Measurements from ENCODE around the gene NT5C1B. TPM values are rescaled to one million over a fixed set of nuclear protein-coding genes. Genes with fewer than 3 reads are reported as not detected.

Gene NT5C1B
- total RNA-seq, 2 donors from 2014 or later: not detected

- Histone ChIP-seq H3K4me1 (peaks cover 3% of the 10 kb centered on the region), H3K4me3 (no peak overlapping the region), H3K9me3 (no peaks in the 10 kb centered on the region), H3K36me3 (replicated peaks in 1 of 2; ENCODE audit: insufficient read depth in 1 of 2, low read depth in 2 of 2) (no peaks in the 10 kb centered on the region), H3K27ac (no peak overlapping the region), H3K27me3 (no peaks in the 10 kb centered on the region)
- 71 to 78% methylated on average over 6 of the region's 6 CpGs for WGBS, 2 donors
- no peak for DNase-seq
- TF ChIP-seq CTCF (IDR thresholded peaks at IDR 0.05): no peak
- TF ChIP-seq POLR2A (IDR thresholded peaks at IDR 0.05): no peak
- intact Hi-C loops (cut with DNase I): no loop called here
- no peak for ATAC-seq
These were observed 9.6 kb upstream of the NT5C1B start for GRCh38 chr2:18598848-18599484.

GRCh38 chr2:18597618-18598017, 8.2 kb upstream of the NT5C1B start:
- no peaks in the 10 kb centered on the region for H3K4me1 ChIP-seq
- 61 to 76% methylated on average over 5 of the region's 5 CpGs for WGBS, 2 donors
- intact Hi-C loops (cut with DNase I): no loop called here
- H3K9me3 ChIP-seq: no peaks in the 10 kb centered on the region
- ATAC-seq: no peak
- H3K27me3 ChIP-seq: no peaks in the 10 kb centered on the region
- no peak overlapping the region for H3K27ac ChIP-seq
- H3K36me3 ChIP-seq (replicated peaks in 1 of 2; ENCODE audit: insufficient read depth in 1 of 2, low read depth in 2 of 2): no peaks in the 10 kb centered on the region
- TF ChIP-seq CTCF (IDR thresholded peaks at IDR 0.05) (no peak), POLR2A (IDR thresholded peaks at IDR 0.05) (no peak)
- DNase-seq: no peak
- no peak overlapping the region for H3K4me3 ChIP-seq

- no peaks in the 10 kb centered on the region for H3K4me1 ChIP-seq
- H3K9me3 ChIP-seq: no peaks in the 10 kb centered on the region
- no peak for ATAC-seq
- no peak overlapping the region for H3K27ac ChIP-seq
- no peak for TF ChIP-seq CTCF (IDR thresholded peaks at IDR 0.05)
- H3K36me3 ChIP-seq (replicated peaks in 1 of 2; ENCODE audit: insufficient read depth in 1 of 2, low read depth in 2 of 2): no peaks in the 10 kb centered on the region
- H3K27me3 ChIP-seq: no peaks in the 10 kb centered on the region
- 92 to 95% methylated on average over 3 of the region's 3 CpGs for WGBS, 2 donors
- DNase-seq: no peak
- H3K4me3 ChIP-seq: no peak overlapping the region
- intact Hi-C loops (cut with DNase I): no loop called here
These were observed 7.6 kb upstream of the NT5C1B start for GRCh38 chr2:18596993-18597392.

- intact Hi-C loops (cut with DNase I): no loop called here
- TF ChIP-seq POLR2A (IDR thresholded peaks at IDR 0.05) (no peak), CTCF (IDR thresholded peaks at IDR 0.05) (no peak)
- ATAC-seq: no peak
- DNase-seq: no peak
- H3K4me1 ChIP-seq: no peaks in the 10 kb centered on the region
- no peak overlapping the region for H3K27ac ChIP-seq
- no peaks in the 10 kb centered on the region for H3K9me3 ChIP-seq
- no peak overlapping the region for H3K4me3 ChIP-seq
- 94 to 96% methylated on average over 1 of the region's 1 CpG for whole genome bisulfite sequencing, 2 donors
- no peaks in the 10 kb centered on the region for H3K36me3 ChIP-seq (replicated peaks in 1 of 2; ENCODE audit: insufficient read depth in 1 of 2, low read depth in 2 of 2)
- no peaks in the 10 kb centered on the region for H3K27me3 ChIP-seq
These were observed 4.1 kb upstream of the NT5C1B start for GRCh38 chr2:18593496-18593895.

- Histone ChIP-seq H3K27me3 (no peaks in the 10 kb centered on the region), H3K27ac (no peak overlapping the region), H3K4me3 (no peak overlapping the region), H3K36me3 (replicated peaks in 1 of 2; ENCODE audit: insufficient read depth in 1 of 2, low read depth in 2 of 2) (no peaks in the 10 kb centered on the region), H3K4me1 (no peaks in the 10 kb centered on the region), H3K9me3 (no peaks in the 10 kb centered on the region)
- ATAC-seq (no peak), DNase-seq (no peak)
- no peak for TF ChIP-seq POLR2A (IDR thresholded peaks at IDR 0.05)
- no peak for TF ChIP-seq CTCF (IDR thresholded peaks at IDR 0.05)
- intact Hi-C loops (cut with DNase I): no loop called here
- WGBS, 2 donors: 87 to 95% methylated on average over 2 of the region's 2 CpGs
These were observed 3.0 kb upstream of the NT5C1B start for GRCh38 chr2:18592372-18592771.

All from body of pancreas (tissue), 4 donors.